ENCODE data around the gene ACTG2.
"Not testable (repeated sequence)": the region's sequence is repeated elsewhere in the genome, so short reads cannot be mapped to it uniquely, and the experiment has no call there.

Gene ACTG2

DNA sequence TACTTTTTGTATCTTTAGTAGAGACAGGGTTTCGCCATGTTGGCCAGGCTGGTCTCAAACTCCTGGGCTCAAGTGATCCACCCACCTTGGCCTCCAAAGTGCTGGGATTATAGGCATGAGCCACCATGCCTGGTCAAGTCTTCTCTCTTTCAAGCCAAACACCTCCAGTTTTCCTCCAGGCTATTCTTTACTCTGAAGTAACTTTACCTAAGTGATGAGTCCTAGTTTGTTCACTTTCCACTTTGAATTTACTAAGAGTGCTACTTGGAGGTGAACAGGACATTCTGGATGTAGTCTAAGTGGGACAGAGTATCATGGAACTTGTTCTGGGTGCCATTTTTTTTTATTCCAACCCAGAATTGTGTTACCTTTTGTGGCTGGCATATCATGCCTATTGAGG, 47.3 kb downstream of the ACTG2 start:
- H3K27ac ChIP-seq (ENCODE audit: low read depth, low read length); H3K4me3 ChIP-seq (ENCODE audit: low read depth in 1 of 5, low read length in 5 of 5): not testable (repeated sequence)

GRCh38 chr2:73942664-73943063, 49.9 kb downstream of the ACTG2 start:
- H3K27me3 ChIP-seq (ENCODE audit: control insufficient read depth in 5 of 5, insufficient read depth in 4 of 5, low read length in 5 of 5) = no peaks in the 10 kb centered on the region
- no peak overlapping the region for H3K4me3 ChIP-seq (ENCODE audit: low read depth in 1 of 5, low read length in 5 of 5)
- no peak overlapping the region for H3K9ac ChIP-seq (ENCODE audit: low read length in 5 of 5)
- peaks cover 11 to 39% (median 23%) of the 10 kb centered on the region in 5 donors for H3K36me3 ChIP-seq (ENCODE audit: control insufficient read depth in 5 of 5, insufficient read depth in 5 of 5, low read length in 5 of 5)
- no peak overlapping the region for H3K27ac ChIP-seq (ENCODE audit: low read depth, low read length)
- peaks cover 0 to 4% (median 0%) of the 10 kb centered on the region in 5 donors for H3K4me1 ChIP-seq (ENCODE audit: control insufficient read depth in 5 of 5, insufficient read depth in 5 of 5, low read length in 5 of 5)
- H3K9me3 ChIP-seq (ENCODE audit: control insufficient read depth in 5 of 5, low read length in 5 of 5) = no peaks in the 10 kb centered on the region

More for the DNA sequence above, 47.3 kb downstream of the ACTG2 start:
- H3K9ac ChIP-seq (ENCODE audit: low read length in 5 of 5); H3K9me3 ChIP-seq (ENCODE audit: control insufficient read depth in 5 of 5, low read length in 5 of 5); H3K4me1 ChIP-seq (ENCODE audit: control insufficient read depth in 5 of 5, insufficient read depth in 5 of 5, low read length in 5 of 5); H3K27me3 ChIP-seq (ENCODE audit: control insufficient read depth in 5 of 5, insufficient read depth in 4 of 5, low read length in 5 of 5): not testable (repeated sequence)
- peaks cover 0 to 26% (median 14%) of the 10 kb centered on the region in 5 donors for H3K36me3 ChIP-seq (ENCODE audit: control insufficient read depth in 5 of 5, insufficient read depth in 5 of 5, low read length in 5 of 5)

DNA sequence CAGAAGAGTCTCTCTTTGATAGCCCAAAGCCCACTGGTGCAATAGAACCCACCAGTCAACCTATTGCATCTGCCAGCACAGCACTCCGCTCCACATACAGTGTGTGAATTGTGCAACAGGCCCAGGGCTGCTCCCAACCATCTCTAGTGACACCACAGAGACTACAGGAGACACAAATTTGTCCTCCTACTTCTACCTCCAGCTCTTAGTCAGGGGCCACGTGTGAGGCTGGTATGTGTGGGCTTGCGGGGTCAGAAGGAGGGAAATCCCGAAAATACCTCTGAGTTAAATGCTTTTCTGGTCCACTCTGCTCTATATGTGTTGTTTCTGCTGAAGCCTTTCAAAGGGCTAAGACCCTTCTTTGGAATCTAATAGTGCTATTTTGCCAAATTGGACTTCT, 51.9 kb downstream of the ACTG2 start:
- Histone ChIP-seq H3K27me3 (ENCODE audit: control insufficient read depth in 5 of 5, insufficient read depth in 4 of 5, low read length in 5 of 5) (no peaks in the 10 kb centered on the region), H3K36me3 (ENCODE audit: control insufficient read depth in 5 of 5, insufficient read depth in 5 of 5, low read length in 5 of 5) (peaks cover 23 to 54% (median 39%) of the 10 kb centered on the region in 5 donors), H3K27ac (ENCODE audit: low read depth, low read length) (no peak overlapping the region), H3K4me1 (ENCODE audit: control insufficient read depth in 5 of 5, insufficient read depth in 5 of 5, low read length in 5 of 5) (peaks cover 0 to 11% (median 0%) of the 10 kb centered on the region in 5 donors), H3K4me3 (ENCODE audit: low read depth in 1 of 5, low read length in 5 of 5) (no peak overlapping the region), H3K9ac (ENCODE audit: low read length in 5 of 5) (no peak overlapping the region), H3K9me3 (ENCODE audit: control insufficient read depth in 5 of 5, low read length in 5 of 5) (no peaks in the 10 kb centered on the region)

DNA sequence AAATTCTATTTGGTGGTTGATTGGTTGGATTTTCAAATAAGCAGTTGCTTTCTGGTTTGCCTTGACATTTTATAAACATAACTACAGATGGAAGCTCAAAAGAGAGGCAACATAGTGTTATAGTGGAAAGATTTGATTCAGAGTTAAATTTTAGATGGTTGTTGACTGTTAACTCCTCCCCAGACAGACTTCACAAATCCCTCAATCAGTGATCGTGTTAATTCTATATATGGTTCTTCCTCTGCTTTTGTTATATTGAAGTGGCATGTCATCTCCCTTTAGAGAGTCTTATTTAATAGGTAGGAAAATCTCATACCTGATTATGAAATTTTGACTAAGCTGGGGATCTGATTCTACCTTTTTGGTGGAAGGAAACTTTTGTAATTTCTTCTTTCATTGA, 53.4 kb downstream of the ACTG2 start:
- no peaks in the 10 kb centered on the region for H3K27me3 ChIP-seq (ENCODE audit: control insufficient read depth in 5 of 5, insufficient read depth in 4 of 5, low read length in 5 of 5)
- no peak overlapping the region for H3K4me3 ChIP-seq (ENCODE audit: low read depth in 1 of 5, low read length in 5 of 5)
- H3K36me3 ChIP-seq (ENCODE audit: control insufficient read depth in 5 of 5, insufficient read depth in 5 of 5, low read length in 5 of 5) = peaks cover 30 to 69% (median 49%) of the 10 kb centered on the region in 5 donors
- peaks cover 0 to 11% (median 0%) of the 10 kb centered on the region in 5 donors for H3K4me1 ChIP-seq (ENCODE audit: control insufficient read depth in 5 of 5, insufficient read depth in 5 of 5, low read length in 5 of 5)
- no peak overlapping the region for H3K9ac ChIP-seq (ENCODE audit: low read length in 5 of 5)
- H3K9me3 ChIP-seq (ENCODE audit: control insufficient read depth in 5 of 5, low read length in 5 of 5) = no peaks in the 10 kb centered on the region
- H3K27ac ChIP-seq (ENCODE audit: low read depth, low read length) = no peak overlapping the region

DNA sequence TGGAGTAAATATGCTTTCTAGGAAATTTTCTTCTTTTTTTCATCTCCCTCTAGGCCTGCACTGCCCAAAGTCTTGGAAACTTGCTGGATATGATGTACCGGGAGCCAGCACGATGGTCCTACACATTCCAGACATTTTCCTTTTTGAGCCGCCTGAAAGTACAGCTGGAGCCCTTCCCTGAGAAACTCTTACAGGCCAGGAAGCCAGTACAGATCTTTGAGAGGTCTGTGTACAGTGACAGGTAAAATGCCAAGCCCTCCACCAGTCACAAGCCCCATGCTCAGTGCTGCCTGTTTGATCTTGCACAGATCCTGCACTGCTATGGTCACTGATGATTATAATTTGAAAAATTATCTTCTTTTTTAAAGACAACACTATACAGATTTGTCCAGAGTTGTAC, 53.9 kb downstream of the ACTG2 start:
- Histone ChIP-seq H3K4me1 (ENCODE audit: control insufficient read depth in 5 of 5, insufficient read depth in 5 of 5, low read length in 5 of 5) (peaks cover 0 to 11% (median 0%) of the 10 kb centered on the region in 5 donors), H3K4me3 (ENCODE audit: low read depth in 1 of 5, low read length in 5 of 5) (no peak overlapping the region), H3K36me3 (ENCODE audit: control insufficient read depth in 5 of 5, insufficient read depth in 5 of 5, low read length in 5 of 5) (peaks cover 30 to 74% (median 53%) of the 10 kb centered on the region in 5 donors)

GRCh38 chr2:73947412-73948018, 54.7 kb downstream of the ACTG2 start:
- no peak overlapping the region for H3K27ac ChIP-seq (ENCODE audit: low read depth, low read length)
- peaks cover 30 to 82% (median 55%) of the 10 kb centered on the region in 5 donors for H3K36me3 ChIP-seq (ENCODE audit: control insufficient read depth in 5 of 5, insufficient read depth in 5 of 5, low read length in 5 of 5)
- H3K9me3 ChIP-seq (ENCODE audit: control insufficient read depth in 5 of 5, low read length in 5 of 5) = no peaks in the 10 kb centered on the region
- no peak overlapping the region for H3K9ac ChIP-seq (ENCODE audit: low read length in 5 of 5)
- no peaks in the 10 kb centered on the region for H3K27me3 ChIP-seq (ENCODE audit: control insufficient read depth in 5 of 5, insufficient read depth in 4 of 5, low read length in 5 of 5)
- H3K4me1 ChIP-seq (ENCODE audit: control insufficient read depth in 5 of 5, insufficient read depth in 5 of 5, low read length in 5 of 5) = peaks cover 0 to 17% (median 0%) of the 10 kb centered on the region in 5 donors
- H3K4me3 ChIP-seq (ENCODE audit: low read depth in 1 of 5, low read length in 5 of 5) = no peak overlapping the region

More for the DNA sequence above, 53.9 kb downstream of the ACTG2 start:
- H3K27ac ChIP-seq (ENCODE audit: low read depth, low read length) = no peak overlapping the region
- H3K9me3 ChIP-seq (ENCODE audit: control insufficient read depth in 5 of 5, low read length in 5 of 5) = no peaks in the 10 kb centered on the region
- H3K9ac ChIP-seq (ENCODE audit: low read length in 5 of 5) = no peak overlapping the region
- H3K27me3 ChIP-seq (ENCODE audit: control insufficient read depth in 5 of 5, insufficient read depth in 4 of 5, low read length in 5 of 5) = no peaks in the 10 kb centered on the region

DNA sequence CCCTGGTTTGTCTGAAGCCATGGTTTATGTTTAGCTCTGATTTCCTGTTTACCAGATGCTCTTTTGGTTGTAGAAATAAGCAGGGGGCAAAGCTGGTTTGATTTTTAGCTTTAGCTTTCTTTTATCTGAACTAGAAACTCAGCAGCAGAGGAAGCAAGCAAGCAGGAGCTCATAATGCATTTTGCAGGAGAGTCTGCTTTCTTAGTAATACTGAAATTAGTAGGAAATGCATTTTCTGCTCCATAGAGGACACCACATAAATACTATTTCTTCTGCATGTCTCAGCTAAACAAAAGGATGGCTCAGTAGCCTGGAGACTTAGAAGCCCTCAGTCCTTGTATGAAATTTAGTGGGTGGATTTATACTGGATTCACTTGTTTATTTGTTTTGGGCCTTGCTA, 57.0 kb downstream of the ACTG2 start:
- no peak overlapping the region for H3K27ac ChIP-seq (ENCODE audit: low read depth, low read length)
- H3K4me3 ChIP-seq (ENCODE audit: low read depth in 1 of 5, low read length in 5 of 5) = no peak overlapping the region
- no peaks in the 10 kb centered on the region for H3K9me3 ChIP-seq (ENCODE audit: control insufficient read depth in 5 of 5, low read length in 5 of 5)
- peaks cover 0 to 21% (median 0%) of the 10 kb centered on the region in 5 donors for H3K4me1 ChIP-seq (ENCODE audit: control insufficient read depth in 5 of 5, insufficient read depth in 5 of 5, low read length in 5 of 5)
- no peak overlapping the region for H3K9ac ChIP-seq (ENCODE audit: low read length in 5 of 5)
- H3K36me3 ChIP-seq (ENCODE audit: control insufficient read depth in 5 of 5, insufficient read depth in 5 of 5, low read length in 5 of 5) = peaks cover 30 to 89% (median 64%) of the 10 kb centered on the region in 5 donors
- H3K27me3 ChIP-seq (ENCODE audit: control insufficient read depth in 5 of 5, insufficient read depth in 4 of 5, low read length in 5 of 5) = no peaks in the 10 kb centered on the region

DNA sequence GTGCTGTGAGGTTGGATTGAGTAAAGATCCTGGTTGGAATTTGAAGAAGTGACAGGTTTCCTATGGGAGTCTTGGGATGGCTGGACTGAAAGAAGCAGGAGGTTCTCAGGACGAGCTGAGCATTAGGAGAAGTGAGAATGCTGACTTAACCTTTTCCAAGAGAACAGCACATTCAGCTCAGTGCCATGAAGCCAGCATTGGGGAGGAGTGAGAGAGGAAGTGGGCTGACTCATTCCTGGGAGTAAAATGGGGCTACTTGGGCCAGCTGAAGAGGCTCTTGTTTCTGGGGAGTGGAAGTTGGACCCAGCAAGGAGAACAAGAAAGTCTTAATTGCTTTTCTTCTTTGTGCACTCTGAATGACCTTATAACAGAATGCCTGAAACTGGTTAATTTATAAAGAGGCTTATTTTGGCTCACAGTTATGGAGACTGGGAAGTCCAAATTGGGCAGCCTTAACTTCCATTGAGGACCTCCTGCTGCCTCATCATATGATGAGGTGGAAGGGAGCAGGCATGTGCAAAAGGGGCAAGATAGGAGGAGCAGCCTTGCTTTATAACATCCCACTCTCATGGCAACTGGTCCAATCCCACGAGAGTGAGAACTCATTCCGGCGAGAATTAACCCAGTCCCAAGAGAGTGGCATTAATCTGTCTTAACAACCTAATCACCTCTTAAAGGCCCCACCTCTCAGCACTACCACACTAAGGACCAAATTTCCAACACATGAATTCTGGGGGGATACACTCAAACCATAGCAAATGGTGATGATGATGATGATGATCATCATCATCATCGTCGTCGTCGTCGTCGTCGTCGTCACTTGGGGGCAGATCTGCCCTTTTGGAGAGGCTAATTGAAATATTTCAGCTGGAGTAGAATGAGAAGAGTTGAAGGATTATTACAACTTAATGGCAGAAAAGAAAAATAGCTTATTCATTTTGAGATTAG, 60.0 kb downstream of the ACTG2 start:
- H3K27ac ChIP-seq (ENCODE audit: low read depth, low read length) = no peak overlapping the region
- H3K36me3 ChIP-seq (ENCODE audit: control insufficient read depth in 5 of 5, insufficient read depth in 5 of 5, low read length in 5 of 5) = peaks cover 31 to 89% (median 66%) of the 10 kb centered on the region in 5 donors
- no peaks in the 10 kb centered on the region for H3K9me3 ChIP-seq (ENCODE audit: control insufficient read depth in 5 of 5, low read length in 5 of 5)
- peaks cover 0 to 21% (median 0%) of the 10 kb centered on the region in 5 donors for H3K4me1 ChIP-seq (ENCODE audit: control insufficient read depth in 5 of 5, insufficient read depth in 5 of 5, low read length in 5 of 5)
- no peaks in the 10 kb centered on the region for H3K27me3 ChIP-seq (ENCODE audit: control insufficient read depth in 5 of 5, insufficient read depth in 4 of 5, low read length in 5 of 5)
- H3K9ac ChIP-seq (ENCODE audit: low read length in 5 of 5) = peak overlapping the region in 1 of 5 donors; percentile 20
- H3K4me3 ChIP-seq (ENCODE audit: low read depth in 1 of 5, low read length in 5 of 5) = no peak overlapping the region

DNA sequence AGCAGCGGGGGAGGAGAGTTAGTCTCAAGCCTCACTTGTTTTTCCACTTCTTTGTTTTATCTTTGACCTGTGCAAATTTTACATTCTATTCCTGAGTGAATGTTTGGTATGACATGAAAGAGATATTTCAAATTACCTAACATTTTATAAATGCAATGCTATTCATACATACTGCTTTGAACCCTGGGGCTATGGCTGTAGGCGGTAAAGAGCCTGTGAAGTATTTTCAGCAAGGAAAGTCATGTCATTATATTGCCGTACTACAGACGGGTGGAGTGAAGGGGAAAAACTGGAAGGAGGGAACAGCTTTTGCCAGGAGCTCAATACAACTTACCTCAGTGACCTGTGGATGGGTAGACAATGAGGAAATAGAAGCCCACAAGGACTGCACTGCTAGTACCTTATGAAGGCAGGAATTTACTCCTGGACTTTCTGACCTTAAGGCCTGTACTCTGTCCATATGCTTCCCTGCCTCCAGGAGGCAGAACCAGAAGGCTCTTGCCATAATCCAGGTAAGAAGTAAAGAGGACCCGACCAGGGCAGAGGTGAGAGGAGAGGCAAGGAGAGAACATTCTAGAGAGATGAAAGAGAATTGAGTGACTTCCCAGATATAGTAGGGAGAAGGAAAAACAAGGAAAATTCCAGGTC, 63.5 kb downstream of the ACTG2 start:
- Histone ChIP-seq H3K27me3 (ENCODE audit: control insufficient read depth in 5 of 5, insufficient read depth in 4 of 5, low read length in 5 of 5) (no peaks in the 10 kb centered on the region), H3K4me1 (ENCODE audit: control insufficient read depth in 5 of 5, insufficient read depth in 5 of 5, low read length in 5 of 5) (peaks cover 0 to 10% (median 0%) of the 10 kb centered on the region in 5 donors), H3K4me3 (ENCODE audit: low read depth in 1 of 5, low read length in 5 of 5) (no peak overlapping the region), H3K9me3 (ENCODE audit: control insufficient read depth in 5 of 5, low read length in 5 of 5) (no peaks in the 10 kb centered on the region), H3K9ac (ENCODE audit: low read length in 5 of 5) (no peak overlapping the region), H3K27ac (ENCODE audit: low read depth, low read length) (no peak overlapping the region), H3K36me3 (ENCODE audit: control insufficient read depth in 5 of 5, insufficient read depth in 5 of 5, low read length in 5 of 5) (peaks cover 22 to 74% (median 67%) of the 10 kb centered on the region in 5 donors)

Data from subcutaneous abdominal adipose tissue (tissue), 5 donors.